ENCODE measurements around the gene RPS6KA6.

GRCh38 chrX:84156821-84157220, 31.2 kb downstream of the RPS6KA6 start:
- no peak for TF ChIP-seq CTCF (IDR thresholded peaks at IDR 0.05)
- no peak for TF ChIP-seq POLR2AphosphoS5 (IDR thresholded peaks at IDR 0.05)
- no peak for TF ChIP-seq POLR2A (IDR thresholded peaks at IDR 0.05)

All from transverse colon (tissue), 4 donors.